Measurements from ENCODE around the gene IRAK2.

Gene IRAK2

DNA sequence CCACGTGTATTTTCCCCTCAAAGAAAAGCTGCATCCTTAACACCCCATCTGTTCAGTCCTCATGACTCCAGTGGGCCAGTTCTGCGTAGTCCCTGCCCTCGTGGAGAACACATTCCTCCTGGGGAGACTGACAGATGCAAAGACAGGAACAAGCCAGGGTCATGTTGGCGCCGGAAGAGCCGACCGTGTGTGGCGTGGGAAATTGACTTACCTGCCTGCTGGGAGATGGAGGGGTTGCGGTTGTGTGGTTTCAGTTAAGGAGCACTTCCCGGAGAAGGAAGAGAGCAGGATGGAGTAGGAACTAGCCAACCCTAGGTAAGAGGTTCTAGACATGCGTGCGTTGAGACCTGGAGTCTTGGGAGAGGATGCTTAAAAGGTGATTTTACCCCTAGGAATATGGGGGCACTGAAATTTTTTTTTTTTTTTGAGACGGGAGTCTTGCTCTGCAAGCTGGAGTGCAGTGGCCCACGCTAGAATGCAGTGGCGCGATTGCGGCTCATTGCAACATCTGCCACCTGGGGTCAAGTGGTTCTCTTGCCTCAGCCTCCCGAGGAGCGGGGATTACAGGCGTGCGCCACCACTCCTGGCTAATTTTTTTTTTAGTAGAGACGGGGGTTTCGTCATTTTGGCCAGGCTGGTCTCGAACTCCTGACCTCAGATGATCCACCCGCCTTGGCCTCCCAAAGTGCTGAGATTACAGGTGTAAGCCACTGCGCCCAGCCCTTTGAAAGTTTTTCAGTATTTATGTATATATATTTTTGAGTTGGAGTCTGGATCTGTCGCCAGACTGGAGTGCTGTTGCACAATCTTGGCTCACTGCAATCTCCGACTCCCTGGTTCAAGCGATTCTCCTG is 21.8 kb upstream of the IRAK2 start:
- ChIA-PET POLR2A (no interaction called here), CTCF (interaction anchor here (0.6 to 1.0 kb wide), 3 partner anchors 16 to 746 kb away, joined by 3 read pairs; no protein-coding TSS in a partner anchor)
- H3K4me3 ChIP-seq (ENCODE audit: low read depth, low read length), result peak overlapping the region; percentile 86
- TF ChIP-seq, protein P1, sequence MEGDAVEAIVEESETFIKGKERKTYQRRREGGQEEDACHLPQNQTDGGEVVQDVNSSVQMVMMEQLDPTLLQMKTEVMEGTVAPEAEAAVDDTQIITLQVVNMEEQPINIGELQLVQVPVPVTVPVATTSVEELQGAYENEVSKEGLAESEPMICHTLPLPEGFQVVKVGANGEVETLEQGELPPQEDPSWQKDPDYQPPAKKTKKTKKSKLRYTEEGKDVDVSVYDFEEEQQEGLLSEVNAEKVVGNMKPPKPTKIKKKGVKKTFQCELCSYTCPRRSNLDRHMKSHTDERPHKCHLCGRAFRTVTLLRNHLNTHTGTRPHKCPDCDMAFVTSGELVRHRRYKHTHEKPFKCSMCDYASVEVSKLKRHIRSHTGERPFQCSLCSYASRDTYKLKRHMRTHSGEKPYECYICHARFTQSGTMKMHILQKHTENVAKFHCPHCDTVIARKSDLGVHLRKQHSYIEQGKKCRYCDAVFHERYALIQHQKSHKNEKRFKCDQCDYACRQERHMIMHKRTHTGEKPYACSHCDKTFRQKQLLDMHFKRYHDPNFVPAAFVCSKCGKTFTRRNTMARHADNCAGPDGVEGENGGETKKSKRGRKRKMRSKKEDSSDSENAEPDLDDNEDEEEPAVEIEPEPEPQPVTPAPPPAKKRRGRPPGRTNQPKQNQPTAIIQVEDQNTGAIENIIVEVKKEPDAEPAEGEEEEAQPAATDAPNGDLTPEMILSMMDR (IDR thresholded peaks at IDR 0.05; ENCODE audit: insufficient read depth, low read length, missing control alignments), result no peak
- no peak for DNase-seq (ENCODE audit: low read depth, low spot score)

DNA sequence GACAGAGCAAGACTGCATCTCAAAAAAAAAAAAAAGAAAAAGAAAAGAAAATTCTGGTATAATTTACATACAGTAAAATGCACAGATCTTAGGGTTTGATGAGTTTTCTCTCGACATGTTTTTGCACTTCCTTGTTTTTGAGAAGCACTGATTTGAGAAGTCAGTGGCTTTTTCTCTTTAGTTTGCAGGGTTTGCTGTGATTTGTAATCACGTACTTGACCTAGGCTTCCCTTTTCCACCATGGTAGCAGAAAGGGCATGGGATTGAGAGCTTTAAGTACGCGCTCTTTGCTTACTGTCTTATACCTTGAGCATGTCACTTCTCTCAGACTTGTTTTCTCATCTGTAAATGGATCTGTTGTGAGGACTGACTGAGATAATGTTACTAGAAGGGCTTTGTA is 19.0 kb upstream of the IRAK2 start:
- TF ChIP-seq, protein P1 (IDR thresholded peaks at IDR 0.05; ENCODE audit: insufficient read depth, low read length, missing control alignments), result no peak
- POLR2A ChIA-PET, result interaction anchor here (0.6 to 1.2 kb wide), 2 partner anchors 15 to 31 kb away, joined by 3 to 4 read pairs; no protein-coding TSS in a partner anchor
- H3K4me3 ChIP-seq (ENCODE audit: low read depth, low read length), result no peak overlapping the region
- CTCF ChIA-PET, result interaction anchor here (1.4 kb wide), 1 partner anchor 19 kb away, joined by 3 read pairs; the partner anchor contains the start of gene IRAK2
- DNase-seq (ENCODE audit: low read depth, low spot score), result no peak

- H3K4me3 ChIP-seq (ENCODE audit: low read depth, low read length), result no peak overlapping the region
- no peak for DNase-seq (ENCODE audit: low read depth, low spot score)
- TF ChIP-seq, protein P1 (IDR thresholded peaks at IDR 0.05; ENCODE audit: insufficient read depth, low read length, missing control alignments), result no peak
- POLR2A ChIA-PET, result no interaction called here
- CTCF ChIA-PET, result interaction anchor here (1.1 to 1.6 kb wide), 2 partner anchors 12 to 16 kb away, joined by 3 to 7 read pairs; partner anchors contain the start of gene IRAK2
Measured at GRCh38 chr3:10149226-10149625, 15.5 kb upstream of the IRAK2 start.

GRCh38 chr3:10150987-10151386 is 13.7 kb upstream of the IRAK2 start:
- CTCF ChIA-PET, result interaction anchor here (1.3 to 2.2 kb wide), 2 partner anchors 10 to 97 kb away, joined by 4 to 8 read pairs; partner anchors contain the start of gene TATDN2

DNA sequence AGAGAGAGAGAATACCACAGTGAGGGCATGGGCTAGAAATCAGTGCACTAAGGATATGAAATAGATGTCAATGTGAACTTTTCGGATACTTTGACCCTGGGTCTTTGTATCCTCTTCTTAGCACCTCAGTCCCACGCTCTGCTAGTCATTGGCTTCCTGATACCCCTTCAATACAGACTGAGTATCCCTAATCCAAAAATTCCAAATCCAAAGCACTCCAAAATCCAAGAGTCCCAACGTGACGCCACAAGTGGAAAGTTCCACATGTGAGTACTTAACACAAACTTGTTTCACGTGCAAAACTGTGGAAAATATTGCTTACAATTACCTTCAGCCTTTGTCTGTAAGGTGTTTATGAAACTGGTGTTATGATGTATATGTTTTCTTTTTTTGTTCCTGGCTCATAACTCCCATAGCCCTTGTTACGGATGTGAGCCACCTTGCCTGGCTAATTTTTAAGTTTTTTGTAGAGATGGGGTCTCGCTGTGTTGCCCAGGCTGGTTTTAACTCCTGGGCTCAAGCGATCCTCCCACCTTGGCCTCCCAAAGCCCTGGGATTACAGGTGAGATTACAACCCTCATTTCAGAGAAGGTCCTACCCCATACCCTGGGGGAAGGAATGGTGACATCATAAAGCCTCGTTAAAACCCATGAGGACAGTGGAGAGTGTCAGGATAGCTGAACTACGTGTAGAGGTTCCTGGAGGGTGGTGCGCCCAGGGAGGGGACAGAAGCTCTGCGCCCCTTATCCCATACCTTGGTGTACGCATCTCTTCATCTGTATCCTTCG is 10.2 kb upstream of the IRAK2 start:
- CTCF ChIA-PET, result interaction anchor here (1.5 to 1.6 kb wide), 2 partner anchors 10 kb away, joined by 7 to 9 read pairs; partner anchors contain the start of gene IRAK2
- TF ChIP-seq, protein P1 (IDR thresholded peaks at IDR 0.05; ENCODE audit: insufficient read depth, low read length, missing control alignments), result no peak
- H3K4me3 ChIP-seq (ENCODE audit: low read depth, low read length), result no peak overlapping the region
- POLR2A ChIA-PET, result no interaction called here
- no peak for DNase-seq (ENCODE audit: low read depth, low spot score)

More at GRCh38 chr3:10150987-10151386, 13.7 kb upstream of the IRAK2 start:
- POLR2A ChIA-PET, result interaction anchor here (0.6 kb wide), 1 partner anchor 69 kb away, joined by 3 read pairs; no protein-coding TSS in a partner anchor
- H3K4me3 ChIP-seq (ENCODE audit: low read depth, low read length), result no peak overlapping the region
- no peak for DNase-seq (ENCODE audit: low read depth, low spot score)
- TF ChIP-seq, protein P1 (IDR thresholded peaks at IDR 0.05; ENCODE audit: insufficient read depth, low read length, missing control alignments), result no peak

Data from AG04449 (cell line).